GM19467 (cell line): ENCODE data around the gene BUB1B.

Experiments used
- ATAC-seq: cut with Tn5 transposase; IDR thresholded peaks from one replicate; pipeline ENCODE4 v1.9.1; 2021; ENCODE audit warnings: mild to moderate bottlenecking, moderate library complexity; ENCODE audit not compliant: unreplicated experiment

BUB1B gene

DNA sequence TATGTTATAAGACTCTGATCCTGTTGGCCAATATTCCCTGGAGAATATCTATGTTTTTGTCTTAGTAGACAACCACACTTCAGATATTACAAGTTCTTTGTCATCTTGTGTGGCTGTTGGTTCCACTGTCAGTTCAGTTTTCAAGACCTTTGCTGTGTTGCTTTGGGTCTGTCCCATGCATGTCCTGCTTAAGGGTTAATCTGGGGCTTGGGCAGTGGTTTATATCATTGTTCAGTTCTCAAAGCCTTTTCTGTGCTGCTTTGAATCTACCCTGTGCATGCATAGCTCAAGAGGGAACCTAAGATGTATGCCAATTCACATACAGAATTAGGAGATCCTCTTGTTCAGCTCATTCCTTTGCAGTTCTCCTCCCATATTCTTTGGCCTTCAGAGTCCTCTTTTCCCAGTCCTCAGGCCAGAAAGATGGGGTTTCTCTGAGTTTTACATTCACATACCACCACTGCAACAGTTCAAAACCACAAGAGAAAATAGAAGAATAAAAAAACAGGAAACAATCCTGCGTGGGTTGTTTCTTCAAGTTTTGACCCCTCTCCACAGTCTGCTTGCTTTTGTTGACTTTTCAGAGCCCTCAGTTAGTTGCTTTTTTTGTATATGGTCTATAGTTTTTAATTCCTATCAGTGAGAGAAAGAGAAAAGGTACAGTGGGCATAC, 21.6 kb downstream of the BUB1B start:
- ATAC-seq: no peak

DNA sequence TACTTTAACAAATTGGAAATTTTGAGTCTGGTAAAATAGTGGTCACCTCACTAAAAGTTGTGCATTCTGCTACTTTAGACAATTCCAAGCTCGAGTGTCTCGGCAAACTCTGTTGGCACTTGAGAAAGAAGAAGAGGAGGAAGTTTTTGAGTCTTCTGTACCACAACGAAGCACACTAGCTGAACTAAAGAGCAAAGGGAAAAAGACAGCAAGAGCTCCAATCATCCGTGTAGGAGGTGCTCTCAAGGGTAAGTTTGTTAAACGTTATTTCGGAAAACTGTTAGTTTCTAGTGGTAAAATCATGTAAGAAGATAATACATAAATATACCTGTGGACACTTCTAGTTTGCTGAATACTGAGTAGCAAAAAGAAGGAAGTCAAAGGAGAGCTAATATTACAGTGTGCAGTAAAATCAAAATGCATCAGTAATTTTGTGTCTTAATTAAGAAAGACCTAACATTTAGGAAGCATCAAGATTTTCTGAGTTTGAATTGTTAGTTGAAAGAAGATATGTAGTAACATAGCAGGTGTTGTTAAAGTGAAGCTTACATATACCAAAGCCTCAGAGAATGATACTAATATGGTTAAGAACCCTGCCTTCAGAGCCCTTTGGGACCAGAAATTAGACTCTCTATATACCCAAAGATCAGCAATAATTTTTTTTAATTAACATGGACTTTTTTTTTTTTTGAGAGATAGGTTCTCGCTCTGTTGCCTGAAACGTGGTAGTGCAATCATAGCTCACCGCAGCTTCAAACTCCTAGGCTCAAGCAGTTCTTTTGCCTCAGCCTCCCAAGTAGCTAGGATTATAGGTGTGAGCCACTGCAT, 23.0 kb downstream of the BUB1B start:
- no peak for ATAC-seq

DNA sequence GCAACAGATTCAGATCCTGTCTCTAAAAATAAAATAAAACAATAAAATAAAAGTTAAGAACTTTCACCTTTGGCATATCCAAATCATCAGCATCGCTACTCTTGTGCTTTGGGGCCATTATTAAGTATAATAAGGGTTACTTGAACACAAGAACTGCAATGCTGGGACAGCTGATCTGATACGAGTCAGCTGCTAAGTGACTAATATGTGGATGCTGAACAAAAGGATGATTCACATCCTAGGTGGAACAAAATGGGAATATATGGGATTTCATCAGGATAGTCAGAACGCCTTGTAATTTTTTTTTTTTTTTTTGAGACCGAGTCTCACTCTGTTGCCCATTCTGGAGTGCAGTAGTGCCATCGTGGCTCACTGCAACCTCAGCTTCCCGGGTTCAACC, 29.7 kb downstream of the BUB1B start:
- ATAC-seq: no peak

DNA sequence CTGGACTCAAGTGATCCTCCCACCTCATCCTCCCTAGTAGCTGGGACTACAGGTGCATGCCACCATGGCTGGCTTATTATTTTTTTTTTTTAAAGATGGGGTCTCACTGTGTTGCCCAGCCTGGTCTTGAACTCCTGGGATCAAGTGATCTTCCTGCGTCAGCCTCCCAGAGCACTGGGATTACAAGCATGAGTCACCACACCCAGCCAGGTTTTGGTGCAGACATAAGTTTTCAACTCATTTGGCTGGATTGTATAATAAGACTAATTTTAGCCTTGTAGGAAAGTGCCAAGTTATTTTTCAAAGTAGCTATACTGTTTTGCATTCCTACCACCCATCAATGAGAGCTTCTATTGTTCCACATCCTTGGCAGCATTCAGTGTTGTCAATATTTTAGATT, 32.1 kb downstream of the BUB1B start:
- no peak for ATAC-seq

DNA sequence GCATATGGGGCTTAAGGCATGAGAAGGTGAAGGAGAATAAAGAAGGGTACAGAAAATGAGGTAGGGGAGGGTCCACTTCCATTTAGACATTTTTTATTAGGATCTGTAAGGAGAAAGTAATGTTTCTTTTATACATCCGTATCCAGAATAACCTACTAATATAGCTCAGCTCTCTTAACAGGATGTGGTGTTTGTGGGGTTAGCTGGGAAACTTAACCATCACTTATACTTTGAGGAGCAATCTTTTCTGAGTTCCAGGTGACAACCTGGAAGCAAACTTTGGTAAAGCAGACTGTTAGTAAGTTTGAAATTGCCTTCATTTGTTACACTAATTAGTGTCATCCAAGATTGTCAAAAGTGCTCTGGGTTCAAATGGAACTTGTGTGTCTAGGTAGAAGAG, 36.6 kb downstream of the BUB1B start:
- no peak for ATAC-seq

DNA sequence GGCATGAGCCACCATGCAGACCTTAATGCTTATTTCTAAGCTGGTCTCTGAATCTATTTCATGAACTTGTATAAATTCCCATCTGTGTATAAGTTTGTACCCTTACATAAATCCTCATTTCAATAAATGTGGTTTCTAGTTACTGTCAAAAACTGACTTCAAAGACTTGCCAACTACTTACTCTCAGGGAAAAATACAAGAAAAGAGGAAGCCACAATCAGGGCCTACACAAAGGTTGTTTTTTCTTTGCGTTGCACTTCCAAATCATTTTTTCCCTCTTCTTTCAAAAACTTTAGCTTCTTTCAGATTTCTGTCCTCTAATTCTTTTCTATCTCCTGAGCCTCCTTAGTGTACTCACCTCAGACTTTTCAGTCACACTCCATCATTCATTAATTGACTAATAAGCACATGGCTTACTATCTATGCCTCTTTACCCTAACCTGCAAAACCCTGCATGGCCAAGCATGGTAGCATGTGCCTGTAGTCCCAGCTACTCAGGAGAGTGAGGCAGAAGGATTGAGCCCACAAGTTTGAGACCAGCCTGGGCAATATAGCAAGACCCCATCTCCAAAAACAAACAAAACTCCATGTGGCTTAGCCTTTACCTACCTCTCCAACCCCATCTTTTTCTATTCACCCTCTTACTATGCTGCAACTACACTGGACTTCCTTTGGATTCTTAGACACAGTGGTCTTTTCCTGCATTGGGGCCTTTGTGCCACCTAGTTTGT, 37.7 kb downstream of the BUB1B start:
- no peak for ATAC-seq

DNA sequence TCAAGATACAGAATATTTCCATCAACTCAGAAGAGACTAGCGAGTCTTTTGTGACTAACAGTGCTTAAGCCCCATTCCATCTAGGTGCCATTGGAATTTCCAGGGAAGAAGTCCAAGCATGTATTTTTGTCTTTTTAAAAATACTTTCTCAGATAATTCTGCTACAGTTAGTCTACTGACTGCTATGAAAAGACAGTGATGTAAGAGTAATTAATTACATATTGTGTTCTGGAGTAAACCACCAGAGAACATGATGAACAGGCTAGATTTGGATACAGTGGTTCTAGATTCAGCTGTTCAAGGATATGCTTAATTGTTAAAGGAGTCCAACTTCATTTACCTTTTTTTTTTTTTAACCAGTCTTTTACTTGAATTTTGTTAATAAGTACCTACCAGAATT, 43.2 kb downstream of the BUB1B start:
- no peak for ATAC-seq

DNA sequence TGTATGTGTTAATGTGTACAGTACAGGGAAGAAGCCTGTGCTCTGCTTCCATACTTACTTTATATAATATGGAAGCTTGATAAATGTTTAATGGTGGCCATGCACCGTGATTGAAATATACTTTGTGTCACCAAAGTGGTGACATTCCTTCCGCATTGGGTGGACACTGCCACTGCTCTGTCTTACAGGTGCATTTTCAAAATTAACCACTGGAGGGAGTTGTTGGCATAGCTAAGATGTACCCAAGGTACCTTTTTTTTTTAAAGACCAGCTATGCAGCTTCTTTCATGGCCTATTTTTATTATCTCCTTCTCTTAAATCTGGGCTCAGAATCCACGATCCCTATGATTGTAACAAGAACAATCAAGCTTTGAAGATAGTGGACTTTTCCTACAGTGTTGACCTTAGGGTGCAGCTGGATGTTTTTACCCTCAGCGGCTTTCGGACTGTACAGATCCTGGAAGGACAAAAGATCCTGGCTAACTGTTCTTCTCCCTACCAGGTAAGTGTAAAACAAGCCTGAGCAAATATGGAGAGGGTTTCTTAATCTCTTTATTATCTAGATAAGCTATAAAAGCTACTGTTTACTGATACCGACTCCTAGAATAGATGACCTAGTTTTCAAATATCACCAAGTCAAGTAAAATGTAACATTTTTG, 56.4 kb downstream of the BUB1B start:
- ATAC-seq: no peak

DNA sequence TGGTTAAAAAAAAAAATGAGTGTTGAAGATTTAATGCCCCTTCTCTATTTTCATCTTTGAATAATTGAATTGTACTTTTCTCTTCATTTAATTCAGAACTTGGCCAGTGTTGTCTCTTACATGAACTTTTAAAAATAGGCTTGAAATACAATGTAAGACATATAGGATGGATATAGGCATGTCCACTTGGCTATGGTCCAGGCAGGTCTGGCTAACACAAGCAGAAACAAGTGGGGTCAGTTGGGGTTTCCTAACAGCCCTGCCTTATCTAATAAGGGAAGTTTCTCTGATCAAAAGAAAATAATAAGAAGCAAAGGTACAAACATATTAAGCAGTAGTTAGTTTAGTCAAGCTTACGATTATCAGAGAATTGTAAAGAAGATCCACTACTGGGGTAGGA, 58.9 kb downstream of the BUB1B start:
- no peak for ATAC-seq

DNA sequence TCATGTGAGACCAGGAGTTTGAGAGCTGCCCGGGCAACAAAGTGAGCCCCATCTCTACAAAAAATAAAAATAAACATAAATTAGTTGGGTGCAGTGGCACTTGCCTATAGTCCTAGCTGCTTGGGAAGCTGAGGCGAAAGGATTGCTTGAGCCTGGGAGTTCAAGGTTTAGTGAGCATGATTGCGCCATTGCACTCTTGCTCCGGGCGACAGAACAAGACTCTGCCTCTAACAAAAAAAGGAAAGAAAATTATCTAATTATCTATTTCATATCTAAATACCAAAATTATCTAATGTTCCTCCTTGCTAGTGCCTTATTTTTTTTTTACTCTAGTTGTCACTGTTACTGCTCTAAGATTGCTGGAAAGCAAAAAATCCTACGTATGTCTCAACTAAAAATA, 61.3 kb downstream of the BUB1B start:
- no peak for ATAC-seq

DNA sequence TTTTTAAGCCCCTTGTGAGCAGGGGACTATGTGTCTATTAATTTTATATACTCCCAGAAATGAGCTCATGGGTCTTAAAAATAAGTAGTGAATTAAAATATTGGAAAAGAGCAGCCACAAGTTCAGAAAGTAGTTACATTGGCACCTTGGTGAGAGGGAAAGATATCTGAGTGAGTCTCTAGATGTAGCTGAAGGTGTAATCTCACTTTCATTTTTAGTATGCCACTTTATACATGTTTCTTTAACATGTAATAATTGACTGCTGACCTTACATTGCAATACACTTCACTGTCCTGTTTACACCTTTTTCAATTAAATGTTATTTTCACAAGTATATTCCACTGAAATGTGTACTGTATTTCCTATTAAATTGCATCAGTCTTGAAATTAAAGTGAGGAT, 65.9 kb downstream of the BUB1B start:
- ATAC-seq: no peak

DNA sequence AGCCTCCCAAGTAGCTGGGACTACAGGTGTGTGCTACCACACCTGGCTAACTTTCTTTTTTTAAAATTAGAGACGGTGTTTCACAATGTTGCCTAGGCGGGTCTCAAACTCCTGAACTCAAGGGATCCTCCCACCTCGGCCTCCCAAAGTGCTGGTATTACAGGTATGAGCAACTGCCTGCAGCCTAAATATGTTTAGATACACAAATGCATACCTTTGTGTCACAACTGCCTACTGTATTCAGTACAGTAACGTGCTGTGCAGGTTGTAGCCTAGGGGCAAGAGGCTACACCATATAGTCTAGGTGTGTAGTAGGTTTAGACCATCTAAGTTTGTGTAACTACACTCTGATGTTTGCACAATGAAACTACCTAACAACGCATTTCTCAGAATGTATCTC, 68.4 kb downstream of the BUB1B start:
- ATAC-seq: no peak

DNA sequence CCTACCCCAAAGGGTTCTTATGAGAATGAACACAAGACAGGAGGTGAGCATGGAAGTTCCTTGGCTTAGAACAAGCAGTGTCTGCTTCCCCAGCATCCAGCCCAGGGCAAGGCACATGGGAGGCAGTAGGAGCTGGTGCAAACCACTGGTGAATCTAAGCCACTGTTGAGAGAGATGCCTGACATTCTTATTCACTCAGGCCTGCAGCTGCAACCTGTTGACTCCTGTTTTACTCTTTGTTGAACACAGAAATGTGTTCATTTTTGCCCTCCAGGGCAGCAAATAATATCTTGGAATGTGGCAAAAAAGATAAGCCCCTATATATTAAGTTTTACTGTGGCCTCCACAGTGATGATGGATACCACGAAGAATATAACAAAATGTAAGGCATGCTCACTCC, 69.1 kb downstream of the BUB1B start:
- no peak for ATAC-seq

DNA sequence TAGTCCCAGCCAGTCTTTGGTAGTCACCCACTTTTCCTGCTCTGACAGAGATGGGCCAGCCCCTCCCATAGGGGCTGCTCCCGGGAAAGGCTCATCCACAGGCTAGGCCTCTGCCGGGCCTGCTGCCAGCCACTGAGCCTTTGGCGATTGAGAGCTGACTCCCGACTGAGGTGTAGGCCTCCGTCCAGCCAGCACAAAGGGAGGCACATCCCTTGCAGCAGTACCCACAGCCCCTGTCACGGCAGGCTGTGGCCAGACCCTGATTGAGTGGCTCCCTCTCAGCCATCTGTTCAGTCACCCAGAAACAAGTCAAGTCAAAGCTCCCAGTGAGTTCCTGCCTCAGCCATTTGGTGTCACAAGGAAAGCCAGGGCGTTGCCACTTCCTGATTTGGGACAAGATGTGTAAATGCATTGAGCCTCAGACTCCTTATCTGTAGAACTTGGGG, 71.8 kb downstream of the BUB1B start:
- no peak for ATAC-seq

DNA sequence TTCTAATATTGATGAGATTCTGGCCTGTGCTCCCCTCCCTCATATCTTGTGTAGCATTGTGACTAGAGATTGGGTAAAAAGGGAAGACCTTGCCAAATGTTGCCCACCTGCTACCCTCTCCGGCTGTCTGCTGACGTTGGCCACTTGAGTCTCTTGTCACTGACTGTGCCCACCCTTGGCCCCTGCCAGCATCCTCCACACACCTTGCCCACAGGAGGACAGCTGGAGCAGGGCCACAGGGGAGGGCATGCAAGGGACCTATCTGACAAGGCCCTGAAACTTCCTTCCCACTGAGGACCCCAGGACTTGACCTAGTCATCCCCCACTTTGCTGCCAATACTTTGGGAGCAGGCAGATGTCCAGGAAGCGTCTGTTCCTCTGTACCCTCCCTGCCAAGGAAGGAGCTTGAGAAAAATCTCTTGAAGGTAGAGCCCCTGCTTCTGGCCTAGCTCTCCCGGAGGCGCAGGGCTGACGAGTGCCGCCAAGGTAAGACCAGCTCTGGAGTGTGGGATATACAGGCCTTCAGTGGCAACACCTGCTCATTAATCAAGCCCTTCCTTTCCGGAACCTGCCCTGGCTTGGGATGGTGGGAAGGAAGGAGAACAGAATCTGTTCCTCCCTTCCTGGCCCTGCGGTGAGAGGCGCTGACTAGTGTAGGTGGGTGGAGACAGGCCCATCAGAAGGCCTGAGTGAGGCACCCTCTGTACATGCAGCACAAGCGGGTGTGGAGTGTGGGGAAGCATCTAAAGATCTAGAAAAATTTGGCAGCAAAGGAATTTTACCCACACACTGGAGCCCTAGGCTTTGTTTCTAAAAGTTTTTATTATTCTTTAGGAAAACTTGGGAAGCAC, 73.1 kb downstream of the BUB1B start:
- ATAC-seq: no peak

DNA sequence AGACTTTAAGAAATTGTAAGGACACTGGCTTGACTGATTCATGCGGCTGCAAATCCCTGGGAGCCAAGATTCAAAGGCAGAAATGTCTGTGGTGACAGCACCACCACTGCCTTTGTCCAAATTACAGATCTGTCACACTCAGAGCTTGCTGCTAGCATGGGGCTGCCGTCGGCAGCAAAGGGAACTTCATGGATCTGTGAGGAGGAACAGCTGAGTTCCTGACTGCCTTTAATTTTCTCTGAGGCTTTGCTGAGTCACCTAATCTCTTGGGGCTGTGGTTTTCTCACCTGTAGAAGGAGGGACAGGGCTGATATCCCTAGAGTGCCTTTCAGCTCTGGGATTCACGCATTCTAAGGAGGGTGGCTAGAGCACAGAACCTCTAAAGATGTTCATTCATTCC, 73.9 kb downstream of the BUB1B start:
- no peak for ATAC-seq

DNA sequence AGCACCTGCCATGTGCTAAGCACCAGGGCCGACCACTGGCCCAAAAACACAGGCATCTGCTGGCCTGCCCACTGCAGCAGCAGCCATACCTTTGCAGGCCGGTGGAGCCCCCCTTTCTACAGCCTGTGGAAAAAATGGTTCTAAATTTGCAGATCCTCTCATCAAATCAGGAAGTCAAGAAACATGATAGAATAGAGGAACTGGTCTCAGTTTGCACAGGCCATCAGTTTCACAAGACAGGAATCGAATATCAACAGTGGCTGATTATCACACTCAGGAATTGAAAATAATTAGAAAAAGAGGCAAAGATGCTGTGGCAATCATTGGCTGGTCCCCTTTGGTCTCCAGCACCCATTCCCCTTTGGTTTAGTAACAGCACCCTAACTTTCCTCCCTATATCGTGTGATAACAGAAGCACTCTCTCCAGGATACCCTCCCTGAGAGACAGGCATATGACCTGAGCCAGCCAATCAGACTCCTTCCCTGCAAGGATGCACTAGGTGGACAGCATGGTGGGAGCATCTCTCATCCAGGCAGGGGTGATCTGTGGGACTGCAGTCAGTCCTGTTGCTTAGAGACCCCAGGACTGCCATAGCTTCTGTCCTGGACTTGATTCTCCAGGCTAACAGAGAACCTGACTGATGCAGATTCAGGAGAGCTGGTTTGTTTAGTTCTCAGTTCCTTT, 74.5 kb downstream of the BUB1B start:
- ATAC-seq: no peak

DNA sequence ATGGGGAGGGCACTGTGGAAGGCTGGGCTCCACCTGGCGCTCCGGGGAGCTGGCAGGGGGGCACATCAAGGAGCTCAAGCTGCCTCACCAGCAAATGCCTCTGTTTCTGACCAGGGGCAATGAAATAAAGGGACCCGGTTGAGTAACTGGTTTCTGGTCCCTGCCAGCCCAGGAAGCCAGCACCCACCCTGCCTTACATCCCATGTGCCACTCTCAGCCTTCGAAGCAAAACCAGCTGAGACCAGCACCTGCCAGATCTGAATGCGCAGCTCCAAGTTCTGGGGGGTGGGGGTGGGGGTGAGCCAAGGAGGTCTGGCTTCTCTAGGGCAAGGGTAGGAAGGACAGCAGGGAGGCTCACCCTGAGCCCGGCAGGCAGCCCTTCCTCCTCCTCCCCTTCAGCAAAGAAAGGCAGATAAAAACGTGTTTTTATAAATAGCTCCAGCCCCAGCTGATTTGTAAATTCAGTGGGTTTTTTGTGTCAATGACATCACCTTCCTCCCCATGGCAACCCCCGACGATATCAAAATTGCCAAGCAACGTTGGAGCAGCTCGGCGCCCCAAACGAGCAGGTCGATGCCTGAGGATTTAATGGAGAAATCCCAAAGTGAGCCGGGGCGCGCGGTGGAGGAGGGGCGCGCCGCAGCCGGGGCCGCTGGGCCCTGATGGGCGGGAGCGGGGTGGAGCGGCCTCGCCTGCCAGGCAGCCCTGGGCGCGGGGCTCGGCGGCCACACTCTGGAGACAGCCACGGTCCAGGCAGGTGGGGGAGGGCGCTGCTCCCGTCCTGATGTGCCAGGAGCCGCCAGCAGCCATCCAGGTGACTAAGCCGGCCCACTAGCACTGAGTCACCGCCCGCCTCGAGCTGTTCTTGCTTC, 77.9 kb downstream of the BUB1B start, which contains the start of gene PAK6:
TSS of gene PAK6 (plus strand) at position 532 of the 872 bp plus-strand sequence. CDS start 25,723 bp downstream, outside the sequence.
- no peak for ATAC-seq

DNA sequence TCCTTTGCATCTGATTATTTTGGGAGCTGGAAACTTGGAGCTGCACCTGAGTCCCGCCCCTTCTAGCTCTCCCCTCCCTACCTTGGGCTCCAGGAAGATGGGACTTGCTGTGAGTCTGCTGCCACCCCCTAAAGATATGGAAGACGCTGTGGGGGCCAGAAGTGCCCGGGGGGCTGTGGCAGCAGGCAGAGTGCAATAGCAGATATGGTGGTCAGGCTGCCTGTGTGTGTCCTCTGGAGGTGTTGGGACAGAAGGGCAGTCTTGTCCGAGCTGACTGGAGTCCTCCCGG, 78.5 kb downstream of the BUB1B start:
- ATAC-seq: no peak
